ENCODE results near the gene KHDRBS1.

- TF ChIP-seq POLR2A (IDR thresholded peaks at IDR 0.05; ENCODE audit: low read depth, low read length) (no peak), POLR2AphosphoS5 (IDR thresholded peaks at IDR 0.05; ENCODE audit: low read depth, low read length) (no peak)
These were observed 38.0 kb downstream of the KHDRBS1 start for GRCh38 chr1:32051706-32052105.
